HTERT RPE-1 (cell line): ENCODE data around the gene IFNK.
"Not testable (repeated sequence)": the region's sequence is repeated elsewhere in the genome, so short reads cannot be mapped to it uniquely, and the experiment has no call there.

ENCODE experiments used
- in situ Hi-C: fragments of 300-500 bp; cut with MboI; formaldehyde crosslinking; loops from 4 replicates; pipeline ENCODE4 v1.14.3; 2020; ENCODE audit warnings: low sequenced_read_pairs

The IFNK gene

GRCh38 chr9:27524236-27524635, at the start of gene IFNK:
IFNK (plus strand) TSS chr9:27524290; CDS start chr9:27524337, 47 bp downstream.
- in situ Hi-C loops, result no loop called here

- in situ Hi-C loops, result no loop called here
Observed at GRCh38 chr9:27474305-27474704, 49.8 kb upstream of the IFNK start.

GRCh38 chr9:27475057-27475595, 49.0 kb upstream of the IFNK start:
- in situ Hi-C loops, result no loop called here

- in situ Hi-C loops, result no loop called here
Observed at GRCh38 chr9:27476870-27477515, 47.1 kb upstream of the IFNK start.

- in situ Hi-C loops, result no loop called here
Observed at GRCh38 chr9:27478322-27478721, 45.8 kb upstream of the IFNK start.

- in situ Hi-C loops, result no loop called here
Observed at GRCh38 chr9:27482709-27483108, 41.4 kb upstream of the IFNK start.

- in situ Hi-C loops, result no loop called here
Observed at GRCh38 chr9:27483576-27483975, 40.5 kb upstream of the IFNK start.

- in situ Hi-C loops, result no loop called here
Observed at GRCh38 chr9:27485158-27485557, 38.9 kb upstream of the IFNK start.

GRCh38 chr9:27487128-27487640, 36.9 kb upstream of the IFNK start:
- in situ Hi-C loops, result no loop called here

- in situ Hi-C loops, result no loop called here
Observed at GRCh38 chr9:27487927-27488326, 36.2 kb upstream of the IFNK start.

- in situ Hi-C loops, result no loop called here
Observed at GRCh38 chr9:27489087-27489876, 34.8 kb upstream of the IFNK start.

GRCh38 chr9:27491154-27491553, 32.9 kb upstream of the IFNK start:
- in situ Hi-C loops, result no loop called here

- in situ Hi-C loops, result no loop called here
Observed at GRCh38 chr9:27495480-27496134, 28.5 kb upstream of the IFNK start.

- in situ Hi-C loops, result no loop called here
Observed at GRCh38 chr9:27496135-27496504, 28.0 kb upstream of the IFNK start.

- in situ Hi-C loops, result no loop called here
Observed at GRCh38 chr9:27497883-27498417, 26.1 kb upstream of the IFNK start.

GRCh38 chr9:27499451-27499850, 24.6 kb upstream of the IFNK start:
- in situ Hi-C loops, result no loop called here

GRCh38 chr9:27500902-27501301, 23.2 kb upstream of the IFNK start:
- in situ Hi-C loops, result not testable (repeated sequence)

- in situ Hi-C loops, result no loop called here
Observed at GRCh38 chr9:27503623-27504022, 20.5 kb upstream of the IFNK start.

- in situ Hi-C loops, result no loop called here
Observed at GRCh38 chr9:27504259-27504658, 19.8 kb upstream of the IFNK start.

GRCh38 chr9:27505744-27506161, 18.3 kb upstream of the IFNK start:
- in situ Hi-C loops, result no loop called here

- in situ Hi-C loops, result no loop called here
Observed at GRCh38 chr9:27506981-27507380, 17.1 kb upstream of the IFNK start.
